A549 treated with AZD2906 at 1 μM for 4 hours (cell line): ENCODE measurements around the gene NKG7. TPM values are rescaled to one million over a fixed set of nuclear protein-coding genes. Genes with fewer than 3 reads are reported as not detected.

Source experiments
- total RNA-seq: library from RNA; stranded (reverse); fragments of 200-300 nt; extraction: Qiagen RNA extraction; gene quantifications from 5 replicates; pipeline ENCODE4 v1.2.3, GENCODE V29; 2022

The NKG7 gene, protein sequence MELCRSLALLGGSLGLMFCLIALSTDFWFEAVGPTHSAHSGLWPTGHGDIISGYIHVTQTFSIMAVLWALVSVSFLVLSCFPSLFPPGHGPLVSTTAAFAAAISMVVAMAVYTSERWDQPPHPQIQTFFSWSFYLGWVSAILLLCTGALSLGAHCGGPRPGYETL
- not detected in 5 replicates for total RNA-seq

GRCh38 chr19:51372649-51373504, at the start of gene NKG7:
Gene NKG7 (minus strand): TSS chr19:51372654. CDS start chr19:51372535, 119 bp downstream.

GRCh38 chr19:51417107-51417809, 44.8 kb upstream of the NKG7 start, which contains the start of gene SIGLEC10:
Gene SIGLEC10 (minus strand): TSS chr19:51417642. CDS start chr19:51417581, 61 bp downstream.

DNA sequence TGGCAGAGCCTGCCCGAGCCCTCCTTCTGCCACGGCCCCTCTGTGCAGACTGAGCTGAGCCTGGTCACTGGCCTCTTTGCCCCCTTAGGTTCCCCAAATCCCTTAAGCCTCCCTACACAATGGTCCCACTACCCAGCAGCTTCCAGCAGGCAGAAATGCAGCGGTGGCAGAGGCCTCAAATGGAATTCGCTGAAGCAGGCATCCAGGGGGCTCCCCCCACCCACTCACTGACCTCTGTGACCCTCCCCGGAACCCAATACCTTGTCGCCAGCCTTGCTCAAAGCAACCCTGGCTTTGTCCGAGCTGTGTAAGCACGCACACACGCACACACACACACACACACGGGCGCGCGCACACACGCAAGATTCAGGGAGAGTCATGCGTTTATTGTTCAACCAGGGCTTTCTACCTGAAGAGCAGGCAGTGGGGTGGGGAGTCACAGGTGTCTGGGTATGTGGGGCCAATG, 15.5 kb upstream of the NKG7 start, which contains the start of gene LIM2:
LIM2 (minus strand) TSS at position 51 of the 466 bp plus-strand sequence. CDS start 531 bp downstream, outside the sequence.

DNA sequence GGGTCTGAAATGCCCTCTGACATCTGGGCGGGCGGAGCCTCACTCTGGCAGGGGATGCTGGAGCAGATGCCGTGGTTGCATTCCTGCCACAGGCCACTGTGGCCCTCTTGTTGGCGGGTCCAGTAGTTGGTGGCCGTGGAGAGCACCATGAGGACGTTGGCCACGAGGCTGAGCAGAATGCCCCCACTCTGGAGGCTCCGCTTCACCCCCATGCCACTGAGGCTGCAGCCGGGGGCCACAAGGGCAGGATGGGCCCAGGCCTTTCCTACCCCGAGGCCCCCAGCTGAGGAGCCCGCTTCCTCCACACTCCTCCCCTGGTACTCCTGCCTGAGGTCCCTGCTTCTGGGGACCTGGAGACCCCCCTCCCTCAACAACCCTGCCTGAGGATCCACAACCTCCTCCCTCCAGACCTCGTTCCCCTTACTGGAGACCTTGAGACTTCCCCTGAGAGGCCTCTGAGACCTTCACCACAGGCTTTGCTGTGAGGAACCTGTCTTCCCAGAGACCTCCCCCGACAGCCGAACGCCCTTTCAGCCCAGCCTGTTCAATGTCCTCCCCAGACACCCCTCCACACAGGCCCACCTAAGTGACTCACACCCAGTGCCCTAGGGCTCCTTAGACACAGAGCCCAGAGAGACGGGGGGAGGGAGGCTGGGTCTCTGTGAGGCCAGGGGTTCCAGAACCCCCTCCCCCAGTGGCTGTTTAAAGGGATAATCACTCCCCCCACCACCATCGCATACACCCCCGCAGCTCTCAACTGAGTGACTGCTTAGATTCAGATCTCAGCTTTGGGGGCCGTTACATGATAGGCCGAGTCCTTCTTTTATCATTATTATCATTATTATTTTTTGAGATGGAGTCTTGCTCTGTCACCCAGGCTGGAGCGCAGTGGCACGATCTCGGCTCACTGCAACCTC, 3.8 kb downstream of the NKG7 start, which contains the start of gene CLDND2:
CLDND2 (minus strand) TSS at position 638 of the 917 bp plus-strand sequence; CDS start at position 212, 426 bp downstream.

DNA sequence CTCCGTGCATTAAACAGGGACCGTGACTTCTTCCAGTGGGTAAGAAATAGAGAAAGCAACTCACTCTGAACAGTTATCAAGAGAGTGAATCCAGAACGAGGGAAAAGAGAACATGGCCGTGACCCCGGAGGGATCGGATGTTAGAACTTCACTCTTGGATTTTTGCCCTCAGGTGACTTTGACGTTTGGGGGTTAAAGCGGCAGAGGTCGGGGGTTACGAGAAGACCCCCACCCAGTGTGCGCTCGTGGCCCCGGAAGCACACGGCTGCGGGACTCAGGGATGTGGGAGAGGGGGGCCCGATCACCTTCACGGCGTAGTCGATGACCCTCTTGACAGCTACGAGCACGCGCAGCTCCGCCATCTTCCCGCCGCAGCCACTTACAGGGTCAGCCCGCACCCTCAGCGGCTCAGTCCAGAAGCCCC, 6.5 kb downstream of the NKG7 start, which contains the start of gene ETFB:
ETFB (minus strand) TSS at position 424 of the 424 bp plus-strand sequence; CDS start at position 362, 62 bp downstream.

GRCh38 chr19:51341976-51342580, 30.4 kb downstream of the NKG7 start, which contains the start of gene VSIG10L:
Gene VSIG10L (minus strand): TSS chr19:51342139. CDS start chr19:51342124, 15 bp downstream.

Other genes with a start within 250 kb of the NKG7 start
- 0.06 TPM in 2 of 5 replicates, not detected in the others for gene SIGLEC9, start 247.7 kb downstream of the NKG7 start, total RNA-seq
- not detected in 5 replicates for gene SIGLEC7, start 230.4 kb downstream of the NKG7 start, total RNA-seq
- 0.08 to 0.10 TPM (median 0.09 TPM) in 4 of 5 replicates, not detected in the other for gene CD33, start 147.6 kb downstream of the NKG7 start, total RNA-seq
- gene SIGLECL1, start 121.6 kb downstream of the NKG7 start, total RNA-seq: not detected in 5 replicates
- 0.05 to 0.12 TPM (median 0.08 TPM) in 5 replicates for gene IGLON5, start 61.0 kb downstream of the NKG7 start, total RNA-seq
- 10.3 to 16.2 TPM (median 14.5 TPM) in 5 replicates for gene VSIG10L, start 30.5 kb downstream of the NKG7 start, total RNA-seq
- gene ETFB, start 6.3 kb downstream of the NKG7 start, total RNA-seq: 249 to 269 TPM (median 260 TPM) in 5 replicates
- gene CLDND2, start 3.7 kb downstream of the NKG7 start, total RNA-seq: 3.3 to 16.0 TPM (median 13.1 TPM) in 5 replicates
- gene LIM2, start 15.3 kb upstream of the NKG7 start, total RNA-seq: not detected in 5 replicates
- not detected in 5 replicates for gene C19orf84, start 17.9 kb upstream of the NKG7 start, total RNA-seq
- gene SIGLEC10, start 45.0 kb upstream of the NKG7 start, total RNA-seq: 0.02 to 0.03 TPM in 2 of 5 replicates, not detected in the others
- not detected in 5 replicates for gene SIGLEC8, start 85.8 kb upstream of the NKG7 start, total RNA-seq
- gene CEACAM18, start 105.9 kb upstream of the NKG7 start, total RNA-seq: not detected in 5 replicates
- gene SIGLEC12, start 129.1 kb upstream of the NKG7 start, total RNA-seq: not detected in 5 replicates
- gene SIGLEC6, start 159.0 kb upstream of the NKG7 start, total RNA-seq: not detected in 5 replicates
- 3.3 to 4.4 TPM (median 4.3 TPM) in 5 replicates for gene ZNF175, start 198.6 kb upstream of the NKG7 start, total RNA-seq